Caco-2 (cell line): Measurements from ENCODE around the gene SPATA16. TPM values are rescaled to one million over a fixed set of nuclear protein-coding genes. Genes with fewer than 3 reads are reported as not detected.

Source experiments
- BruUV-seq: library from RNA; stranded (reverse); fragments of 400-500 nt; replicated peaks from 2 replicates; lab custom pipeline; 2021; lab: Mats Ljungman, UMichigan
- CTCF ChIA-PET: fragments of 300-600 bp; sonication (Branson Sonifier 250); formaldehyde crosslinking; loops from one replicate; lab custom pipeline; 2022; ENCODE audit warnings: antibody characterized with exemption; lab: Charles Lee
- POLR2A ChIA-PET: fragments of 300-600 bp; sonication (Branson Sonifier 250); formaldehyde crosslinking; loops from one replicate; lab custom pipeline; 2022; ENCODE audit warnings: antibody characterized with exemption; lab: Charles Lee
- DNase-seq, 2 experiments: peaks; one replicate each; pipeline versions ENCODE4 v3.0.0 to v3.0.0-alpha.2; 2020 to 2022
- H3K27me3 ChIP-seq: replicated peaks from 2 replicates; pipeline ENCODE4 v1.6.0; 2011; ENCODE audit warnings: low read length; ENCODE audit not compliant: control insufficient read depth, insufficient read depth
- H3K36me3 ChIP-seq: 2 replicates; pipeline ENCODE4 v1.5.1; 2011; ENCODE audit warnings: low read length; ENCODE audit not compliant: control insufficient read depth, insufficient read depth
- H3K4me1 ChIP-seq: fragments of 250-450 bp; sonication (Bioruptor Pico); 2 replicates; pipeline ENCODE4 v1.5.1; 2020; ENCODE audit warnings: mild to moderate bottlenecking
- H3K4me3 ChIP-seq: 2 replicates; pipeline ENCODE4 v1.5.1; 2011; ENCODE audit warnings: low read depth, mild to moderate bottlenecking, control low read depth, low read length
- H3K9me3 ChIP-seq: fragments of 250-450 bp; sonication (Bioruptor Pico); 2 replicates; pipeline ENCODE4 v1.5.1; 2020; ENCODE audit warnings: mild to moderate bottlenecking, moderate library complexity
- H3K27ac Mint-ChIP-seq: one replicate; pipeline ENCODE4 v1.8.0; 2022; ENCODE audit warnings: mixed read lengths; ENCODE audit not compliant: unreplicated experiment
- H3K27me3 Mint-ChIP-seq: one replicate; pipeline ENCODE4 v1.8.0; 2022; ENCODE audit warnings: mixed read lengths; ENCODE audit not compliant: insufficient read depth, unreplicated experiment
- H3K36me3 Mint-ChIP-seq: one replicate; pipeline ENCODE4 v1.8.0; 2022; ENCODE audit warnings: mild to moderate bottlenecking, mixed read lengths; ENCODE audit not compliant: insufficient read depth, unreplicated experiment
- H3K4me1 Mint-ChIP-seq: one replicate; pipeline ENCODE4 v1.8.0; 2022; ENCODE audit warnings: low read depth, mixed read lengths; ENCODE audit not compliant: unreplicated experiment
- H3K4me3 Mint-ChIP-seq: one replicate; pipeline ENCODE4 v1.8.0; 2022; ENCODE audit warnings: mild to moderate bottlenecking, moderate library complexity, mixed read lengths; ENCODE audit not compliant: unreplicated experiment
- H3K9me3 Mint-ChIP-seq: one replicate; pipeline ENCODE4 v1.8.0; 2022; ENCODE audit warnings: mixed read lengths; ENCODE audit not compliant: unreplicated experiment
- CTCF ChIP-seq, 2 experiments: fragments of 200-600 bp in 1 of 2; IDR thresholded peaks; 1 replicate in 1 of 2; 2 replicates in 1 of 2; pipeline versions ENCODE4 v1.5.1 to v1.8.0; 2011 to 2022; ENCODE audit warnings: antibody characterized with exemption in 1 of 2, control low read depth in 1 of 2, inconsistent platforms in 1 of 2, low read depth in 1 of 2, low read length in 1 of 2, mild to moderate bottlenecking in 1 of 2, moderate library complexity in 1 of 2; ENCODE audit not compliant: insufficient read depth in 1 of 2, severe bottlenecking in 1 of 2, unreplicated experiment in 1 of 2
- intact Hi-C: fragments of 100-400 bp; cut with micrococcal nuclease; formaldehyde crosslinking; loops from one replicate; pipeline ENCODE4 v1.10.0; 2022; ENCODE audit not compliant: unreplicated experiment
- total RNA-seq: library from RNA; stranded (reverse); gene quantifications from 2 replicates; pipeline ENCODE4 v1.2.3, GENCODE V29; 2022

SPATA16 gene
- total RNA-seq, 1 experiment from 2014 or later, result not detected

DNA sequence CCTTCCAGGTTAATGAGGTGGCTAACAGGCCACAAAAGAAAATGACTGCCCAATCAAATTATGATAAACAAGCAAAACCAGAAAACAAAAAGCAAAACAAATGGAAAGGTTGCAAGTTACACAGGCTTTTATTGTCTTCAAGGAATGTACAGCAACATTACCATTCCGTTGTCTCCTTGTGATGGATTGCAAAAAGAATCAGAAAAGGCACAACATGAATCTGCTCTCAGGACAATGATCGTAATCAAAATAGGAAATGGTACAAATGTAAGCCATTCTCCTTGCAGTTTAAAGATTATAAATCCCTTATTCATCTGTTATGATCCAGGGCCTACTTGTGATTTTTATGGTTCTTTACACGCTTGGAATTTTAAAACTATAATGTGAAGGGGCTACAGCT, 264.7 kb downstream of the SPATA16 start:
- H3K36me3 Mint-ChIP-seq, result no peaks in the 10 kb centered on the region
- Histone ChIP-seq H3K4me3 (no peak overlapping the region), H3K9me3 (peaks cover 4% of the 10 kb centered on the region; the same call in 1 of the 2 replicates), H3K27me3 (no peaks in the 10 kb centered on the region), H3K36me3 (no peaks in the 10 kb centered on the region), H3K4me1 (no peaks in the 10 kb centered on the region)
- no peak for TF ChIP-seq CTCF (IDR thresholded peaks at IDR 0.05; ENCODE audit: insufficient read depth in 1 of 2, low read depth in 1 of 2, low read length in 1 of 2, severe bottlenecking in 1 of 2, unreplicated experiment in 1 of 2)
- DNase-seq, result no peak
- no peak overlapping the region for H3K27ac Mint-ChIP-seq
- H3K4me3 Mint-ChIP-seq, result no peak overlapping the region
- no peaks in the 10 kb centered on the region for H3K4me1 Mint-ChIP-seq
- ChIA-PET CTCF (no interaction called here), POLR2A (no interaction called here)
- no peaks in the 10 kb centered on the region for H3K27me3 Mint-ChIP-seq
- H3K9me3 Mint-ChIP-seq, result peaks cover 15% of the 10 kb centered on the region
- intact Hi-C loops, result no loop called here
- no TSS peak for BruUV-seq

DNA sequence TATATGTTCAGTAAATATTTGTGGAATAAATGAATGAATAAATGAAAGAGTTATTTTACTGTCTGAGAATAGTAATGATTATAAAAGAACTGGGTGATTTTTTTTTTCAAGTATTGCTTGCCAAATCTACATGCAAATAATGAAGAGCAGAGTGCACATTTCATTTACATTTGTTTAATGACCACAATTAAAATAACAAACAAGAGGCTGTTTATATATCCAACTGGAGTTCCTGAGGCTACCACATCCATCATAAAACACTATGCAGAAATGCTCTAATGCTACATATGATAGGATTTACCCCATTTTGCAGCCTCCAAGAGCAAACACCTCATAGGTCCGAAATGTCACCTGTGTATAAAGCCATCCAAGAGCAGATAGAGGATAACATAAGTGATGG, 266.0 kb downstream of the SPATA16 start:
- Mint-ChIP-seq H3K36me3 (no peaks in the 10 kb centered on the region), H3K27me3 (no peaks in the 10 kb centered on the region), H3K4me3 (no peak overlapping the region), H3K9me3 (peaks cover 14% of the 10 kb centered on the region), H3K27ac (no peak overlapping the region), H3K4me1 (no peaks in the 10 kb centered on the region)
- intact Hi-C loops, result no loop called here
- H3K9me3 ChIP-seq, result peaks cover 4% of the 10 kb centered on the region; the same call in 1 of the 2 replicates
- no peaks in the 10 kb centered on the region for H3K27me3 ChIP-seq
- BruUV-seq, result no TSS peak
- no peak for TF ChIP-seq CTCF (IDR thresholded peaks at IDR 0.05; ENCODE audit: insufficient read depth in 1 of 2, low read depth in 1 of 2, low read length in 1 of 2, severe bottlenecking in 1 of 2, unreplicated experiment in 1 of 2)
- no peak for DNase-seq
- CTCF ChIA-PET, result no interaction called here
- H3K36me3 ChIP-seq, result no peaks in the 10 kb centered on the region
- no peak overlapping the region for H3K4me3 ChIP-seq
- no peaks in the 10 kb centered on the region for H3K4me1 ChIP-seq
- POLR2A ChIA-PET, result no interaction called here

DNA sequence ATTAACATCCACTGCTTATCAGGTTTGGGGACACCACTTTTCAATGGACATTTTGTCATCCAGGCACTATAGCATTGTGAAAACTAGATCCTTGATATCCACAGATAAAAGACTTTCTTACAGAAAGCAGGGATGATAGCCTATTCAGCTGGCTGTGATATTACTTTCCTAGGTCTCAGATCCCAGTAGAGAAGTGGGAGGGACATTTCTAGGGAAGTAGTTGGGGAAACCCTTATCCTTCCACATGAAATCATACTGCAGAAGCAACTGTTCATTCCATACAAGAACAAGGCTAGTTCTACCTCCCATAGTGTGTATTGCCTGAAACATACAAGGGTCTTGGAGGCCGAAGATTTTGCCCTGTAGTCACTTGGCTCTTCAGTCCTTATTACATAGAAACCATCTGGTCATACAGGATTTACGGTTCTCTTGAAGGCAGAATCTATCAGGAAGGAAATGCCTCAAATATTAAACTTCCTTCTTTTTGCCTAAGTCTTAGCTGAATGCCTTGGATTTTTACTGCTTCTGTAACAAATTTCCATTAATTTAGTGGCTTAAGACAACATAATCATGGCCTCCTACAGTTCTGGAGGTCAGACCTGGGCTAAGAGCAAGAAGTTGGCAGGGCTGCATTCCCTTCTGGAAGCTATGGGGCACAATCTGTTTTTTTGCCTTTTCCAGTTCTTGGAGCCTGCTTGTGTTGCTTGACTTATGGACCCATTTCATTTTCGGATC, 271.1 kb downstream of the SPATA16 start:
- no peak overlapping the region for H3K4me3 ChIP-seq
- H3K27ac Mint-ChIP-seq, result no peak overlapping the region
- H3K4me3 Mint-ChIP-seq, result no peak overlapping the region
- H3K9me3 Mint-ChIP-seq, result no peaks in the 10 kb centered on the region
- peaks cover 4% of the 10 kb centered on the region for H3K27me3 Mint-ChIP-seq
- H3K27me3 ChIP-seq, result no peaks in the 10 kb centered on the region
- DNase-seq, result no peak
- intact Hi-C loops, result no loop called here
- H3K36me3 ChIP-seq, result no peaks in the 10 kb centered on the region
- no TSS peak for BruUV-seq
- no peaks in the 10 kb centered on the region for H3K4me1 Mint-ChIP-seq
- no peaks in the 10 kb centered on the region for H3K4me1 ChIP-seq
- ChIA-PET POLR2A (no interaction called here), CTCF (no interaction called here)
- no peaks in the 10 kb centered on the region for H3K36me3 Mint-ChIP-seq
- no peaks in the 10 kb centered on the region for H3K9me3 ChIP-seq
- TF ChIP-seq CTCF (IDR thresholded peaks at IDR 0.05; ENCODE audit: insufficient read depth in 1 of 2, low read depth in 1 of 2, low read length in 1 of 2, severe bottlenecking in 1 of 2, unreplicated experiment in 1 of 2), result no peak
